Activated naive CD4-positive, alpha-beta T cell treated with anti-CD3 and anti-CD28 coated beads, Interleukin-2, amount 50 U/mL, for 24 hours (primary cell): ENCODE results near the gene ZDHHC4.

Source experiments
- H3K27ac Mint-ChIP-seq: one replicate; pipeline ENCODE4 v1.8.0; 2021; ENCODE audit warnings: mild to moderate bottlenecking, mixed read lengths
- H3K27me3 Mint-ChIP-seq: one replicate; pipeline ENCODE4 v1.8.0; 2021; ENCODE audit warnings: mixed read lengths
- H3K36me3 Mint-ChIP-seq: one replicate; pipeline ENCODE4 v1.8.0; 2021; ENCODE audit warnings: mixed read lengths
- H3K4me1 Mint-ChIP-seq: one replicate; pipeline ENCODE4 v1.8.0; 2021; ENCODE audit warnings: mixed read lengths
- H3K4me3 Mint-ChIP-seq: one replicate; pipeline ENCODE4 v1.8.0; 2021; ENCODE audit warnings: mild to moderate bottlenecking, mixed read lengths
- H3K9me3 Mint-ChIP-seq: one replicate; pipeline ENCODE4 v1.8.0; 2021; ENCODE audit warnings: mixed read lengths

The ZDHHC4 gene

GRCh38 chr7:6613706-6614105, 36.5 kb downstream of the ZDHHC4 start:
- Mint-ChIP-seq H3K36me3 (no peaks in the 10 kb centered on the region), H3K9me3 (no peaks in the 10 kb centered on the region), H3K4me3 (peak overlapping the region; percentile 60), H3K27ac (peak overlapping the region; percentile 59), H3K27me3 (no peaks in the 10 kb centered on the region), H3K4me1 (peaks cover 20% of the 10 kb centered on the region)

GRCh38 chr7:6614953-6615722, 37.9 kb downstream of the ZDHHC4 start, which contains the start of gene ZNF853:
TSS of gene ZNF853 (plus strand) at chr7:6615610. CDS start at chr7:6616175, 565 bp downstream.
- Mint-ChIP-seq H3K27me3 (no peaks in the 10 kb centered on the region), H3K9me3 (no peaks in the 10 kb centered on the region), H3K36me3 (no peaks in the 10 kb centered on the region), H3K4me3 (peak within 1 kb of the TSS; percentile 80), H3K4me1 (peaks cover 34% of the 10 kb centered on the region), H3K27ac (no peak within 1 kb of the TSS)

GRCh38 chr7:6615723-6616555, 38.7 kb downstream of the ZDHHC4 start:
- Mint-ChIP-seq H3K27me3 (no peaks in the 10 kb centered on the region), H3K9me3 (no peaks in the 10 kb centered on the region), H3K27ac (no peak overlapping the region), H3K36me3 (no peaks in the 10 kb centered on the region), H3K4me3 (peak overlapping the region; percentile 49), H3K4me1 (peaks cover 40% of the 10 kb centered on the region)

- no peak overlapping the region for H3K27ac Mint-ChIP-seq
- H3K27me3 Mint-ChIP-seq: no peaks in the 10 kb centered on the region
- H3K36me3 Mint-ChIP-seq: no peaks in the 10 kb centered on the region
- H3K9me3 Mint-ChIP-seq: no peaks in the 10 kb centered on the region
- peak overlapping the region; percentile 77 for H3K4me3 Mint-ChIP-seq
- H3K4me1 Mint-ChIP-seq: peaks cover 45% of the 10 kb centered on the region
Observed at GRCh38 chr7:6616854-6617643, 39.8 kb downstream of the ZDHHC4 start.

- H3K9me3 Mint-ChIP-seq: no peaks in the 10 kb centered on the region
- peaks cover 49% of the 10 kb centered on the region for H3K4me1 Mint-ChIP-seq
- H3K36me3 Mint-ChIP-seq: no peaks in the 10 kb centered on the region
- H3K27me3 Mint-ChIP-seq: no peaks in the 10 kb centered on the region
- no peak overlapping the region for H3K27ac Mint-ChIP-seq
- H3K4me3 Mint-ChIP-seq: no peak overlapping the region
Observed at GRCh38 chr7:6618621-6619020, 41.4 kb downstream of the ZDHHC4 start.

GRCh38 chr7:6619961-6620360, 42.7 kb downstream of the ZDHHC4 start:
- no peaks in the 10 kb centered on the region for H3K9me3 Mint-ChIP-seq
- H3K4me1 Mint-ChIP-seq: peaks cover 55% of the 10 kb centered on the region
- no peaks in the 10 kb centered on the region for H3K36me3 Mint-ChIP-seq
- H3K4me3 Mint-ChIP-seq: no peak overlapping the region
- H3K27ac Mint-ChIP-seq: no peak overlapping the region
- H3K27me3 Mint-ChIP-seq: no peaks in the 10 kb centered on the region

- Mint-ChIP-seq H3K27me3 (no peaks in the 10 kb centered on the region), H3K4me1 (peaks cover 61% of the 10 kb centered on the region), H3K4me3 (no peak overlapping the region), H3K36me3 (no peaks in the 10 kb centered on the region), H3K9me3 (no peaks in the 10 kb centered on the region), H3K27ac (peak overlapping the region; percentile 68)
Observed at GRCh38 chr7:6621195-6622133, 44.2 kb downstream of the ZDHHC4 start.

- H3K27me3 Mint-ChIP-seq: no peaks in the 10 kb centered on the region
- H3K4me3 Mint-ChIP-seq: no peak overlapping the region
- H3K27ac Mint-ChIP-seq: no peak overlapping the region
- H3K4me1 Mint-ChIP-seq: peaks cover 58% of the 10 kb centered on the region
- H3K36me3 Mint-ChIP-seq: no peaks in the 10 kb centered on the region
- H3K9me3 Mint-ChIP-seq: no peaks in the 10 kb centered on the region
Observed at GRCh38 chr7:6622134-6622710, 45.0 kb downstream of the ZDHHC4 start.

- peak overlapping the region; percentile 74 for H3K27ac Mint-ChIP-seq
- H3K4me1 Mint-ChIP-seq: peaks cover 50% of the 10 kb centered on the region
- peak overlapping the region; percentile 66 for H3K4me3 Mint-ChIP-seq
- no peaks in the 10 kb centered on the region for H3K36me3 Mint-ChIP-seq
- H3K27me3 Mint-ChIP-seq: no peaks in the 10 kb centered on the region
- H3K9me3 Mint-ChIP-seq: no peaks in the 10 kb centered on the region
Observed at GRCh38 chr7:6623589-6624245, 46.5 kb downstream of the ZDHHC4 start.

GRCh38 chr7:6624246-6624611, 47.0 kb downstream of the ZDHHC4 start:
- Mint-ChIP-seq H3K4me3 (peak overlapping the region; percentile 66), H3K9me3 (no peaks in the 10 kb centered on the region), H3K27ac (peak overlapping the region; percentile 74), H3K36me3 (no peaks in the 10 kb centered on the region), H3K27me3 (no peaks in the 10 kb centered on the region), H3K4me1 (peaks cover 45% of the 10 kb centered on the region)

GRCh38 chr7:6628045-6628444, 50.8 kb downstream of the ZDHHC4 start:
- H3K9me3 Mint-ChIP-seq: no peaks in the 10 kb centered on the region
- H3K36me3 Mint-ChIP-seq: no peaks in the 10 kb centered on the region
- no peak overlapping the region for H3K4me3 Mint-ChIP-seq
- peaks cover 21% of the 10 kb centered on the region for H3K4me1 Mint-ChIP-seq
- H3K27ac Mint-ChIP-seq: no peak overlapping the region
- no peaks in the 10 kb centered on the region for H3K27me3 Mint-ChIP-seq

- Mint-ChIP-seq H3K4me1 (peaks cover 4% of the 10 kb centered on the region), H3K36me3 (no peaks in the 10 kb centered on the region), H3K27me3 (no peaks in the 10 kb centered on the region), H3K9me3 (no peaks in the 10 kb centered on the region), H3K27ac (no peak overlapping the region), H3K4me3 (no peak overlapping the region)
Observed at GRCh38 chr7:6630007-6630849, 53.0 kb downstream of the ZDHHC4 start.

GRCh38 chr7:6631605-6632004, 54.4 kb downstream of the ZDHHC4 start:
- no peak overlapping the region for H3K4me3 Mint-ChIP-seq
- no peaks in the 10 kb centered on the region for H3K36me3 Mint-ChIP-seq
- H3K4me1 Mint-ChIP-seq: no peaks in the 10 kb centered on the region
- H3K9me3 Mint-ChIP-seq: no peaks in the 10 kb centered on the region
- no peaks in the 10 kb centered on the region for H3K27me3 Mint-ChIP-seq
- no peak overlapping the region for H3K27ac Mint-ChIP-seq
